COR-L47 (cell line): Measurements from ENCODE around the gene PLAAT2.
"Not testable (repeated sequence)": the region's sequence is repeated elsewhere in the genome, so short reads cannot be mapped to it uniquely, and the experiment has no call there.

Source experiments
- DNase-seq: peaks from one replicate; lab custom pipeline; 2025; lab: John Stamatoyannopoulos, UW

PLAAT2 gene

DNA sequence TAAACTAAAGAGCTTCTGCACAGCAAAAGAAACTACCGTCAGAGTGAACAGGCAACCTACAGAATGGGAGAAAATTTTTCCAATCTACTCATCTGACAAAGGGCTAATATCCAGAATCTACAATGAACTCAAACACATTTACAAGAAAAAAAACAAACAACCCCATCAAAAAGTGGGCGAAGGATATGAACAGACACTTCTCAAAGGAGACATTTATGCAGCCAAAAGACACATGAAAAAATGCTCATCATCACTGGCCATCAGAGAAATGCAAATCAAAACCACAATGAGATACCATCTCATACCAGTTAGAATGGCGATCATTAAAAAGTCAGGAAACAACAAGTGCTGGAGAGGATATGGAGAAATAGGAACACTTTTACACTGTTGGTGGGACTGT lies 15.7 kb upstream of the PLAAT2 start:
- not testable (repeated sequence) for DNase-seq

DNA sequence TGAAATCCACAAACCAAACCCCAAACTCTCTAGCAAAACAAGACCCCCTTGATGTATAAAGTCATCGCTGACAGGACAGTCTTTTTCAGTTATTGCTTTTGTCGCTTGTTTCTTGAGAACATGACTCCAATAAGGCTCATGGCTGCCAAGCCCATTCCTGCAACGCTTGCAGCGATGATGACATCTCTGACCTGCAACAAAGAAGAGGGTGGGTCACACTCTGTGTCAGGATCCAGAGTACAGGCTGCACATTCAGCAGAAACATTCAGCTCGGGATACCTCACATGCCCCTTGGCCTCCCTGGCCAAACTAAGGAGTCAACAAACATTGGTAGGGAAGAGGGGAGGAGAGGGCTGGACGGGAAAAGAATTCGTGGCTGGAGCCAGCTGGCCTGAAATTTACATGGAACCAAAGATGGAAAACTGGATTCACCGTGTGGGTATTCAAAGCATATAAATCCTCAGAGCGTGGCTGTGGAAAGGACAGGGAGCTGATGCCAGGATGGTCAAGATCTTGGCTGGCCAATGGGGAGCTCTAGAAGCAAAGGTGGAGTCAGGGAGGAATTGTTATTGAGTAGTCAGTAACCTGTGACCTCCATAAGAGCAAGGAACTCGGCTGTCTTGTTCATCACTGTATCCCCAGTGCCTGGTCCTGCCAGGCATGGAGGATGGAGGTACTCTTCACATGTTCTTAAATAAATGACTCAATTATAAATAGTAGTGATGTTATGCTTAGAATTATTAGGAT lies 11.8 kb upstream of the PLAAT2 start:
- no peak for DNase-seq

DNA sequence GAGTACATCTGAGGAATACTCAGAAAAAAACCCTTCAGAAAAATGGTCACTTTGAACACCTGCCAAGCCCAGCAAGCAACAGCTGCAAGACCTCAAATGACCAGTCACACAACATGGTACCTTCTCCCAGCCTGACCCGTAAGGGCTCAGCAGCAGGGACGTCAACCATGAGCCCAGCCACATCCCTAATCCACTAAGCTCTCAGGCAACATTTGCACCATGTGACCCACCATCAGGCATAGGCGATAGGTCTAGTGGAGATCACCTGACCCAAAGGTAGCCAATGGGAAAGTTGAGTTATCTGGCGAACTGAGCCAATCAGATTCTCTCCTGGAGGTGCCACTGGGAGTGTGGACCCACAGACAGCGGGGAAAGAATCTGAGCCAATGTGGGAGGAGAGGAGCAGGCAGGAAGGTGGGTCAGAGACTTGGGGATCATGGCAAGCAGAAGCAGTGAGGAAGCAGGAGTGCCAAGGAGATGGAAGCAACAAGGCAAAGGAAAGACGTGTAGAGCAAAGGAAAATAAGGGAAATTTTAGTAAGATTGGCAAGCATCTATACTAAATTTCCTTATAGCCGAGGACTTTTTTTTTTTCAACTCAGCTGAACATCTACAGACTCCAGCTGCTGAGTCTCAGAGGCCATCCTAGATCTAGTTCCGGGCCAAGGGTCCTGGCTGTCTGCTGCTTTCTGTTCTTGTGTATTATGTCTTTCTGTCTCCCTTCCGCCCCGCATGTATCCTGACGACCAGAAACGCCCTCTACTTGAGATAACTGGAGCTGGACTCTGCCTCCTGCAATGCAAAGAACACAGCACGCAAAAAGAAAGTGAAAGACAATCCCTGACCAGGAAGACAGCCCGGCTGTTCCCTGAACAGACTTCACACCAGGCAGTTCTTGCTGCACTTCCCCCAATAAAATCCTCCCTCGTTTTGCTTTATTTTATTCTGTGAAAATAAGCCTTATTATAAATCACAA lies 11.0 kb upstream of the PLAAT2 start:
- no peak for DNase-seq

DNA sequence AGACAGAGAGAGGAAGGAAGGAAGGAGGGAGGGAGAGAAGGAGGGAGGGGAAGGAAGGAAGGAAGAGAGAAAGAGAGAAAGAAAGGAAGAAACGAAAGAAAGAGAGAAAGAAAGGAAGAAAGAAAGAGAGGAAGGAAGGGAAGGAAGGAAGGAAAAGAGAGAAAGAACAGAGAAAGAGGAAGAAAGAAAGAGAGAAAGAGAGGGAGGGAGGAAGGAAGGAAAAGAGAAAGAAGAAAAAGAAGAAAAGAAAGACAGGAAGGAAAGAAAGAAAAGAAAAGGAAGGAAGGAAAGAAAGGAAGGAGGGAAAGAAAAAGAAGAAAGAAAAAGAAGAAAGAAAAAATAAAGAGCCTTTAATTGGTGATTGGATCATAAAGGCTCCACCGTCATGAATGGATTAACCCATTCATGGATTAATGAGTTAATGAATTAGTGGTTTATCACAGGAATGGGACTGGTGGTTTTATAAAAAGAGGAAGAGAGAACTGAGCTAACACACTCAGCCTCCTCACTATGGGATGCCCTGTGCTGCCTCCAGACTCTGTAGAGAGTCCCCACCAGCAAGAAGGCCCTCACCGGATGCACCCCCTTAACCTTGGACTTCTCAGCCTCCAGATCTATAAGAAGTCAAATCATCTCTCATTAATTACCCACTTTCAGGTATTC lies 9.0 kb upstream of the PLAAT2 start:
- DNase-seq = no peak

DNA sequence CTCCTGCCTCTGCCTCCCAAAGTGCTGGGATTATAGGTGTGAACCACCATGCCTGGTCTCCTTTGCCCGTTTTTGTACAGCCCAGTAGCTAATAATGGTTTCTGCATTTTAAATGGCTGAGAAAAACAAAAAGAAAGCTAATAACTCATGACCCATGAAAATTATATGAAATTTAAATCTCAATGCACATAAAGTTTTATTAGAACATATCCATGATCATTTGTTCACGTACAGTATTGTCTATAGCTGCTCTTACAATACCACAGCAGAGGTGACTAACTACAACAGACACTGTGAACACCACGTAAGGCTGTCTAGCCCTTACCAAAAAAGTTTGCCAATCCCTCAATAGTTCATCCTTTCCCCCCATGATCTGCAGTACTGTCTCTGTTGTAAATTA lies 6.4 kb upstream of the PLAAT2 start:
- no peak for DNase-seq

DNA sequence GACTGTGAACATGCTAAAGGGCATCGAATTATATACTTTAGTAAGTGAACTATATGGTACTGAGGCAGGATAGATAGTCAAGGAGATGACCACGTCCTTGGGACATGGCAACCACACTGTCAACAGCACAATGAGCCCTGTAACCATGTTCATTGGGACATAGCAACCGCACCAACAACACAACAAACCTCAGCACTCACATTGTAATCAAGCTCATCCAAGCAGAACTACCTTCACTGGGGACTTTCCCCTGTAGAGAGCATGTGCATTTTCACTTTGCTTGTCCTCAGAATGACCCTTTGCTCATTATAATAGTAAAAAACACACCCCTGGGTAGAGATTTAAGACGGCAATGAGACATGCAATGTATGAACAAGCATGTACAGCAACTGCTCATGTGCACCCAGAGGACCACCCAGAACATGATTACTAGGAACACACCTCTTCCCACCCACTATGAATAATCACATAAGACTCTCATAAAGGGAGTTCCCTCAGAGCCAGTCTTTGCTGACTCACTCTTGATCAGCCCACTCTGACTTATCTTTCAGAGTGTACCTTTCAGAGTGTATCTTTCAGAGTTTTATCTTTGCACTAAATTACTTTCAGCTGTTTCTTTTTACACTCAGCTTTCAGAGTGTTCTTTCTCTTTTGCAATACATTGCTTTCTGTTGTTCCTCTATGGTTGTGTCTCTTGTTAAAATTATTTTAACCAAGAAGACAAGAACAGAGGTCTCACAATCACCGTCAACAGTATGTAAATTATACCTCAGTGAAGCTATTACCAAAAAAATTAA lies 4.1 kb upstream of the PLAAT2 start:
- no peak for DNase-seq

DNA sequence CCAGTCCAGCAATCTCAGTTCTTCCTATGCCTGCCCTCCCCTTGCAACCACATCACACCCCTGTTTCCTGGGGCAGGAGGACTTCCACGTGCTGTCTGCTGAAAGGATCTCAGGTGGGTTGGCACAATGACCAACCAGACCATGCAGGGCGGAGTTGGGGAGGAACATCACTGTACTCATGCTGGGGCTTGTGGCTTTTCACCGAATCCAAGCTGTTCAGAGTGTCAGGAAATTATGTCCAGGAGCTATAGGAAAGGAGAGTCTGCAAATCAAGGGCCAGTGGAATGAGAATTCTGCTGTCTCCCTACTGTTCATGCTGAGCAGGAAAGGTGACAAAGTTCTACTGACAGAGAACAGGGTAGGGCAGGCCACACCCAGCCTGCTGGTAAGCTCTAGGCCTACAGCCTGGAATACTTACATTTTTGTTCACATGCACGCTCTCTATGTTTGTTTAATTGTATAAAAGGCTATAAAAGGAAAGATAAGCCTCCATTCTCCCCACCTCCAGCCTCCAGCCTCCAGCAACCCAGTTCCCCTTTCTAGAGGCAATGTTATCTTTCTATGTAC lies 1.7 kb upstream of the PLAAT2 start:
- DNase-seq = no peak

DNA sequence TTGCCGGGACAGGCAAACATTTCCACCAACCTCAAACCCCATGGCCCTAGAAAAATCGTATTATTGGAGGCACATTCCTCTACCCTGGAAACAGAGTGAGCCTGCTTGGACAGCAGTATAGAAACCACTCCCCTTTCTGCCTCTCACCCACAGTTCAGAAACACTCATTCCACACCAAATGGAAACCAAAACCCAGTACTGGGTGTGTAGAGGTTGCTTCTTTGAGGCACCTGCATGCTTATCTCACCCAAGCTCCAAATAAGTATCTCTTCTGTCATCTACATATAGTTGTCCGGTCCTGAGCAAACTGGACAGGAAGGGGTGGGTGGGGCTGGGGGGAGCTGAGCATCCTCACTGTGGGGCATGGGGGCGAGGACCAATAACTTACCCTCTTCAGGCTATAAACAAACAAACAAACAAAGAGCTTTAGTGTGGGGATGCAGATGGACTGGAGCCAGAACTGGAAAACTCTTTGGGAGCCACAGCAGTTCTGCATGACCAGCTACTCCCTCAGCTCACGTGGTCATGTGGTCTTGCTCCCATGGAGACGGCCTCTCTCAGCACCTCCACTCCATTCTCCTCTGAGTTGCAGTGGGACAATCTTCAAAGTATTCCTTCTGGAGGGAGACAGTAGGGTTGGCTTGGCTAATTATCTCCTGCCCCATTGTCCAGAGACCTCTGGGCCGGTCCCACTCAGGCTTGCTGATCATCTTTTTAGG lies 1.0 kb upstream of the PLAAT2 start:
- no peak for DNase-seq

DNA sequence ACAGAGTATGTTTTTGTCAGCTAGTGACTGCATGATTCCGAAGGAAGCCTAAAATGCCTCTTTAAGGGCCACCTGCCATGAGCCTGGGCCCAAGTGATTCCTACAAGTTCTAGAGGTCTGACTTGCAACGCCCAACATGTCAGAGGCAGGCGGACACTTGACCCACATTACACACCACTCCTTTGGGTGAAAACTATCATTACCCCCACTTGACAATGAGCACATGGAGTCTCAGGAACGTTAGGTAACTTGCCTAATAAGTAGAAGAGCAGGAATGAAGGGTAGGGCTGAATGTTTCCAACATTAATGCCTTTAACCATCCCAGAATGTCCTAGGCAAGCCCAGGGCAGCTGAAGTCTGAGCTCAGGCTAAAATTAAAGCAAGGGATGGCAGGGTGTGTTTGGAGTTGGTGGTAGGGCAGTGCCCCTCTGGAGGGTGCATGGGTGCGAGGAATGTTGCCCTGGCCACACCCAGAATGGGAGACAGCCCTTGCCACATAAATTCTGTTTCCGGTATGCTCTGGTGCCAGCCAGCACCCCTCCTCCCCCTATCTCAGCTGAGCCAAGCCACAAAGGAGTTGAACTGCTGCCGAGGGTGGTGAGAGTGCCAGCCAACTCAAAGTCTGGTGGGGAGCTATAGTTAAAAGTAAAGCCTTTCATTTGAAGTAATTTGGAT lies 2.5 kb downstream of the PLAAT2 start:
- DNase-seq = no peak

DNA sequence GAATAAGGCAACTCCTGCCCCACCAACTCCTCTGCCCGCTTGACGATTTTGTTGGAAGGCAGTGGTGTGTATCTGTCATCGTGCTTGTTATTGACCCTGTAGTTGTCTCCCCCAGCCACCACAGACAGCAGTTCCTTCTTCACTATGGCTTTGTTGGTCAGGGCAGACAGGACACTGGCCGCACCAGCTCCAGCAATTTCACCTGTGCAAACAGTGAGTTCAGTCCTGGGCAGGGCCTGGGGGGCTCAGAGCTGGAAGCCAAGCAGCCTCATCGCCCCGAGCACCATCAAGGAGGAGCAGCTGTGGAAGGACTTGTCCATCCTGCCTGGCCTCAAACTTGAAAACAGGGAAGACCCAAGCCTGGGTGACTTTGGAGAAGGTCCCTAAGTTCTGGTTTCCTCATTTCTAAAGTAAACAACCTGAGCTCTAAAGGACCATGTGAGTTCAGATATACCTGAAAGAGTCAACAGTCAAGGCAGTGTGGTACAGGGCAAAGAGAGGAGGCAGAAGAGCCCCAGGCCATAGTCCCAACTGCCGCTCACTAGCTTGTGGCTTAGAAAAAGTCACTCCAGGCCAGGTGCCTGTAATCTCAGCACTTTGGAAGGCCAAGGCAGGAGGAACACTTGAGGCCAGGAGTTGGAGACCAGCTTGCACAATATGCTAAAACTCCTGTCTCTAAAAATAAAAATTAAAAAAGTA lies 4.6 kb downstream of the PLAAT2 start:
- DNase-seq = no peak

DNA sequence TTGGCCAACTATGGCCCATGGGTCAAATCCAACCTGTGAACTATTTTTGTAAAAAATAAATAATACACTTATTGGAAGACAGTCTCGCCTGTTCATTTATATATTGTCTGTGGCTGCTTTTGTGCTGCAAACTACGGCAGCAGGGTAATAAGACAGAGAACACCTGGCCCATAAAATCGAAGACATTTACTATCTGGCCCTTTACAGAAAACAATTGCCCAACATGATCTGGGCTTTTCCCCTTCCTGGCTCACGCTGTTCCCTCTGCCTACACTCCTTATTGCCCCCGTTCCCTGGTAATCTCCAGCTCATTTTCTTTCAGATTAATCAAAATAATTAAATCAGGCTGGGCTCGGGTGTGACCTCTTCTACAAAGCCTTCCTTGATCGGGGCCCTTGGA lies 5.6 kb downstream of the PLAAT2 start:
- no peak for DNase-seq

DNA sequence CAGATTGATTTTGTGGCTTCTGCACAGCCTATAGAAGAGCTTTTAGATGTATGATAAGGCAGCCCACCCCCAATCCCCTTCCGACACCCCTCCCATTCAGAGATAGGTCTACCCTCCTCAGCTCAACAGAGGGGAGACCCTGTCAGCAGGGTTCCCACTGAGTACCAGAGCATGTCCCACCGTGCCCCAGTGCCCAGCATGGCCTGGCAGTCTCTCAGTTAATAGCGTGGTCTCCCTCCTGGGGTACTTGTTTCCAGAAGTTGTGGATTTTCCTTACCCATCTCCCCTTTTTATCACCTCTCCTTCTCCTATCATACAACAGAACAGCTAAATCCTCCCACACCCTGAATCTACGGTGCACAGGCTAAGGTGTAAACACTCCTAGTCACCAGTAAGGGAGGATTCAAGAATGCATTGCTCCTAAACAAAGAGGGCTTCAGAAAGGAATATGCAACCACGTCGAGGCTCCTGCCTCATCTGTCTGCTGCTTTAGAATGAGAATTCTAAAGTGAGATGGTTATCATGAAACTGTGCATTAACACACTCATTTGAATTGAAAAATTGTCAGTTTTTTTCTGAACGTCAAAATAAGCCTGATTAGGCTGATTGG lies 6.7 kb downstream of the PLAAT2 start:
- no peak for DNase-seq

DNA sequence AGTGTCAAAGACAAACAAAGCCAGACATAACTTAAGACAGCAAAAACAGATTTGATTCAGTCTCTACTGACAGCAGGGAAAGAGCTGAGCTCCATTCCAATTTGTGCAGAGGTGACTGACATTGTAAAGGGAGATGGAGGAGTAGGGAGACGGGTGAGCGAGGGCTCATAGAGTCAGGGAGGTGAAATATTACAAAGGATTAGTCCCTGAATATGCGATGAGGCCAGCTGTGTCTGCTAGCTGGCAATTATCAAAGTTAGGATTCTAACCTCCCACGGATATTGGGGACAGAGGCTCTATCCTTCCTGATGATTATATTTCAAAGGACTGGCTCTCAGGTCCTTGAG lies 8.3 kb downstream of the PLAAT2 start:
- DNase-seq = no peak

DNA sequence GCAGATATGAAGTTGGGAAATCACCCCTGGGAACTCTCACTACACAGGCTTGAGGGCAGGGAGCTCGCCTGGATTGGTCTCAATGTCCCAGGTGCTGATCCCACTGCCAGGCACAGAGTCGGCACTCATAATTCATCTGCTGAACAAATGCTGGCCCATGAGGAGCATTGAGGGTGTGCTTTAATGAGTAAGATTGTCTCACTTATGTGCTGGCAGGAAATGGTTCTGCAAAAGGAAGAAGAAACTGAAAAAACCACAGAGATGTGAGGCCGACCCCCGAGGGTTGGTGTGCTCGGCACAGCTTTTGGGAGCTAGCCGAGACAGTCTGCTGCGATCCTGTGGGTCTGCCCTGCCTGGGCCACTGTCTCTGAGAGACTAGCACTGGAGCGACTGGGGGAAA lies 9.4 kb downstream of the PLAAT2 start:
- no peak for DNase-seq

DNA sequence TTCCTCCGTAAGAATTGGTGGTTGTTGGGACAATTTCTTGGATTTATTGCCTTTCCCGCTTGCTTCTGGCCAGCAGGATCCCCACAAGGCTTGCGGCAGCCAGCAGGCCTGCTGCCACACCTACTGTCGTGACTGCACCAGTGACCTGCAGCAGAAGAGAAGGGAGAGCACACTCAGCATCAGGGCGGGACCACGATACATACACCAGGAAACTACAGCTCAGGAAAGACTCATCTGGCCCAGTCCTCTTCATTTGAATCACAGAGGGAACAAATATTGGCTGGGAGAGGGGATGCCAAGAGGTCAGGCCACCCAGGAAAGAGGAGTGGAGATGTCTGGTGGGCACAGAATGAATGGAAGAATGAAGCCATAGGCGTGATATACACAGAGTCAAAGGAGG lies 10.3 kb downstream of the PLAAT2 start:
- DNase-seq = no peak

DNA sequence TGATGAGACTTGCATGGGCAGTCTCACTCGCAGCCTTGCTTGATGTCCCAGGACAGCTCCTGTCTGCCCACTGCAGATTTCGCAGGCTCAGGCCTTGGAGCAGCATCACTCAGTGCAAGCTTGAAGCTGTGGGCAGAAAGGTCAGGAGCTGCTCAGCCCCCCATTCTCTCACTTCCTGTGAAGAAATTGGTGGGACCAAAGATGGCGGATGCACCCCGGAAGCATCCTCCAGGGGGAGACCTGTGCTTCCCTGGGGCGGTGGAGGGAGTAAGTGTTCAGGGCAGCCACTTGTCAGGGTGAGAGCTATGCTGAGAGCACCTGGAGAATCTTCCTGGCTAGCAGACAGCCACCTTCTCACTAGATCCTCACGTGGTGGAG lies 11.3 kb downstream of the PLAAT2 start:
- DNase-seq = no peak

DNA sequence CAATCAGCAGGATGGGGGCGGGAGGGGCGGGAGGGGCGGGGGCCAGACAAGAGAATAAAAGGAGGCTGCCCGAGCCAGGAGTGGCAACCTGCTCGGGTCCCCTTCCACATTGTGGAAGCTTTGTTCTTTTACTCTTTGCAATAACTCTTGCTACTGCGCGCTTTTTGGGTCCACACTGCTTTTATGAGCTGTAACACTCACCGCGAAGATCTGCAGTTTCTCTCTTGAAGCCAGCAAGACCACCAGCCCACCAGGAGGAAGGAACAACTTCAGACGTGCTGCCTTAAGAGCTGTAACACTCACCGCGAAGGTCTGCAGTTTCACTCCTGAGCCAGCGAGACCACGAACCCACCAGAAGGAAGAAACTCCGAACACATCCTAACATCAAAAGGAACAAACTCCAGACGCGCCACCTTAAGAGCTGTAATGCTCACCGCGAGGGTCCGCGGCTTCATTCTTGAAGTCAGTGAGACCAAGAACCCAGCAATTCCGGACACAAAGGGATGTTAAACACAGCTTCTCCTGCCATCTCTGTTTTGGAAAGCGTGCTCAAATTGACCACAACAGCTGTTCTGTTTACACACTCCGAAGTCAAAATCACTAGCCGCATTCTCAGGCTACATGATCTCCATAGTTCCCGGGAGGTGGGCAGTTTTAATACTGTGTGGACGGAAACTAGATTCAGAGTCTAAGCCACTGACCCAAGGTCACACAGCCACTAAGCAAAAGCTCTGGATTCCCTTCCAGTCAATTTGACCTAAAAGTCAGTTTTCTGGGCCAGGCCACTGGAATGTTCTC lies 11.9 kb downstream of the PLAAT2 start:
- no peak for DNase-seq

DNA sequence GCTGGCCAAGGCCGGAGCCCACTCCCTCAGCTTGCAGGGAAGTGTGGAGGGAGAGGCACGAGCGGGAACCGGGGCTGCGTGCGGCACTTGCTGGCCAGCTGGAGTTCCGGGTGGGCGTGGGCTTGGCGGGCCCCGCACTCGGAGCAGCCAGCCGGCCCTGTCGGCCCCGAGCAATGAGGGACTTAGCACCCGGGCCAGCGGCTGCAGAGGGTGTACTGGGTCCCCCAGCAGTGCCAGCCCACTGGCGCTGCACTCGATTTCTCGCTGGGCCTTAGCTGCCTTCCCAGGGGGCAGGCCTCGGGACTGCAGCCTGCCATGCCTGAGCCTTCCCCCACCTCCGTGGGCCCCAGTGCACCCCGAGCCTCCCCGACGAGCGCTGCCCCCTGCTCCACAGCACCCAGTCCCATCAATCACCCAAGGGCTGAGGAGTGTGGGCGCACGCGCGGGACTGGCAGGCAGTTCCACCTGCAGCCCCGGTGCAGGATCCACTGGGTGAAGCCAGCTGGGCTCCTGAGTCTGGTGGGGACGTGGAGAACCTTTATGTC lies 13.0 kb downstream of the PLAAT2 start:
- not testable (repeated sequence) for DNase-seq
